ENCODE data around the gene BRD3OS.

The BRD3OS gene

DNA sequence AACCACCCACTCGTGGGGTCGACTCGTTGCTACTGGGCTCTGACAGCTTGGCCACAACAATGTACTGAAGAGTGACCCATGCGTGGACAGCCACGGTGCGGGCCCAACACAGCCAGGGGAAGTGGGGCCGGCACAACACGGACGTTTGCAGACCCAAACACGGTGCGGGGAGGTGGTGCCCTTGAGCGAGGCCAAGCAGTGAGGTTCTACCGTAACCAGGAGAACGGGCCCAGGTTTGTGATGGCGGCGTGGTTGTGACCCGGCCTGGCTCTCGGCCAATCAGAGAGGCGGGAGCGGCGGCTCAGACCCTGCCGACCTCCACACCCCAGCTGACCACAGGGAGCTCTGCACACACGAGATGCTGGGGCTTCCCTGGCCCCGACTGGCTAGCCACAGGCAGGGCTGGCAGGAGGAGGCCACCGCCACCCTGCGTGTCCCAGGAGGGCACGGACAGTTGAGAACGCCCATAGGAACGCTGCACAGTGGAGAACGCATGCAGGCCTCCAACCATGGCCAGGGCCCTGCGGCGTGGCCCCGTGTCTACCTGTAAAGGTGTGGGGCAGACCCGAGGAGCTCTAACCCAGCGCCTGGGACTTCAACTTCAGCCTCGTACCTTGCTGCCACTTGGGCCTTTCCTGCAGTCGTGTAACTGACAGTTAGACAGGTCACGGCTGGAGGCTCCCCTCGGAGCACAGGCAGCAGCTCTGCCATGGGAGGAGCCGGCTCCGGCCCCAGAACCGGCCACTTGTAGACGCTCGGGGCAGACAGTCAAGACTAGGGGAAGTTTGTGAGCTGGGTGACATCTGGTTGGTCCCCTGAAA lies 28.9 kb downstream of the BRD3OS start:
- ATAC-seq: no peak

DNA sequence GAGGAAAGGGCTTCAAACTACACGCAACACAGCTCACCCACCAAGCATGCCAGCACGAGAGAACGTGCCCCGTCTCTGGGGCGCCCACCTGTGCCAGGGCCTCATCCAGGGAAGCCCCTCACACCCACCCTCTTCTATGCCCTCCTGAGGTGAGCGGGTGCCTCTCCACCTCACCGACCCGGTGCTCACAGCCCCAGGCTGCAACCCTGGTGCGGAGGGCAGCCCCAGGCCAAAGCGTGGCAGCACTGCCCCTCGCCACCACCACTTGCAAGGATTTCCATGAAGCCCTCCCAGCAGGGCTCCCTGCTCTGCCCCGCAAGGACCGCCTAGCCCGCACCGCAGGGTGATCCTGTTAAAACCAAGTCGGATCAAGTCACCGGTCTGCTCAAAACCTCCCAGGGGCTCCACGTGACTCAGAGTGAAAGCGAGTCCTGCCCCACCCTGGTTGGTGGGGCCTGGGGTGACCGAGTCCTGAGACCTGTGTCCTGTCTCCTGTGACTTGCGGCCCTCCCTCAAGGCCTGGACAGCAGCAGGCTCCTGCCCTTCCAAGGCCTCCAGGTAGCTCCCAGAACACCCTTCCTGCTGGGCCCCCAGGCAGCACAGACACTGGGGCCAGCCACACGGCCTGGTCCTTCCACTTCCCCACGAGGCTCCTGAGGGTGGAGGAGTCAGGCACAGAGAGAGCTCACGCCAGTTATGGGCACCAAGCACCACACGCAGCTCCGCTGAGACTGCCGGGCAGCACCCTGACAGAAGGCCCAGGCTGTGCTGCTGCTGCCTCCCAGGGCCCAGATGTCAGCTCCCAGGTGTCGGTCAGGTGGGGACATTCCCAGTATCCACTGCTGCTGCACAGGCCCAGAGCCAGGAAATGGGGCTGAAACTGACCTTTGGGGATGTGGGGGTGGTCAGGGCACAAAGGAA lies 29.9 kb downstream of the BRD3OS start:
- no peak for ATAC-seq

DNA sequence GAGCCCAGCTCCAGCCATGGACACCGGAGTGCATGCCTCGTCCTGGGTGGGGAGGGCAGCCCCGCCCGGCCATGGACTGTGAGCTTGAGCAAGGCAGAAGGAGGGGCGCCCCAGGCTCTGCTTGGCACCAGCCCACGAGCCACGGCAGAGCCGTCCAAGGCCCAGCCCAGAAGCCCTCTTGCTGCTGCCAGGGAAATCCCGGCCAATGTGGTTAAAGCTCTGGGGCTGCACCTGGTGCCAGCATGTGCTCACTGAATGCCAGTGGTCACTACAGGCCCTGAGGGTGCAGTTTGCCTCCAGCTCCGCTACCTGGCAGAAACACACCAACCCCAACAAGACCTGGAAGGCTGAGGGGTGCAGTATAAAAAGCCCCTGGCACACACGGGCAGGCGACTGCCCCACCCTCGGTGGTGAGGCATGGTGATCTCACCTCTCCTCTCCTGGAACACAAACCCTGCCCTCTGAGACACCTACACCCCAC lies 30.7 kb downstream of the BRD3OS start:
- ATAC-seq: peak in 1 of 2 donors; percentile 8

DNA sequence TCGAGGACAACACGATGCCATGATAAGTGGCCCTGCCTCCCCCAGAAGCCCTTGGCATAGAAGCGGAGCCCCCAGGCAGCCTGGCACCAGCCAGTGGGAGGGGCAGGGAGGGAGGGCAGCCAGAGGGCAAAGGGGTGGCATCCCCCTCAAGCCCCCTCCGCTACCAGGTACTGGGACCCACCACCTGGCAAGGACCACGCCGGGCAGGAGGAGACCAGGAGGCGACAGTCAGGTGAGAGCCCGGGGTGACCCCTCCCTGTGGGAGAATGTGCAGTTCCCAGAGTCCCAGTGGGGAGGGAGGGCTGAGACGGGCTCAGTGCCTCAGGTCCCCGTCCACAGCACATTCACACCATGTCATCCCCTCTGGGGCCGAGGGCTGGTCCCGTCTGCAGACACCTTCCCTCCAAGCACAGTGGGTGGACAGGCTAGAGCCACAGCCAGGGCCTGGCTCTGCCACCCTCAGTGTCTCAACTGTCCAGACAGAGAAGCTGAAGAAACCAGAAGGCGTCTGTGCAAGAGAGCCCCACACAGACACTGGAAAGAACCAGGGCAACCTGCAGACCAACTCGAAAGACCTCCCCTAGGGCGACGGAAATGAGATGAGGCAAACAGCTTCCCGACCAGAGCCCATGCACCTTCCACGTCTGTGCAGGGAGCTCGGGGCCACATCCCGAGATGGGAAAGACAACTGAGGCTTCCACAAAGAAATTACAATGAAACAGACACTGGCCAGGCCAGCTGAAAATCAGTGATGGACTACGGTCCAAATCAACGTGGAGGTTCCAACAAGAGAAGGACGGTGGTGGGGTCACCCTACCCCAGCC lies 31.4 kb downstream of the BRD3OS start:
- ATAC-seq: no peak

DNA sequence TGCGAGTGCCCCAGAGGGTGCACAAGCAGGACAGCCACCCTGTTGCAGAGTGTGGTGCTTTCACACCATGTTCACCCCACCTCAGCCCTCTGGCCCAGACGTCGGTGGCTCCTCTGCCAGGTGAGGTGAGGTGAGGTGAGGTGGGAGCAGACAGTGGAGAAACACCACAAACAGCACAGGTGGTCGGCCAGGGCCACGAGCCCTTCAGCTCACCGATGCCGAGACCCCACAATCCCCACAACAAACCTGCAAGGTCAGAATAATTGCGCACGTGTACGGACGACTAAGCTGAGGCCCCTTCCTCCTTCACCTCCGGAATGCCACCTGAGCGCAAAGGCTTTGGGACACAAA lies 32.0 kb downstream of the BRD3OS start:
- no peak for ATAC-seq

DNA sequence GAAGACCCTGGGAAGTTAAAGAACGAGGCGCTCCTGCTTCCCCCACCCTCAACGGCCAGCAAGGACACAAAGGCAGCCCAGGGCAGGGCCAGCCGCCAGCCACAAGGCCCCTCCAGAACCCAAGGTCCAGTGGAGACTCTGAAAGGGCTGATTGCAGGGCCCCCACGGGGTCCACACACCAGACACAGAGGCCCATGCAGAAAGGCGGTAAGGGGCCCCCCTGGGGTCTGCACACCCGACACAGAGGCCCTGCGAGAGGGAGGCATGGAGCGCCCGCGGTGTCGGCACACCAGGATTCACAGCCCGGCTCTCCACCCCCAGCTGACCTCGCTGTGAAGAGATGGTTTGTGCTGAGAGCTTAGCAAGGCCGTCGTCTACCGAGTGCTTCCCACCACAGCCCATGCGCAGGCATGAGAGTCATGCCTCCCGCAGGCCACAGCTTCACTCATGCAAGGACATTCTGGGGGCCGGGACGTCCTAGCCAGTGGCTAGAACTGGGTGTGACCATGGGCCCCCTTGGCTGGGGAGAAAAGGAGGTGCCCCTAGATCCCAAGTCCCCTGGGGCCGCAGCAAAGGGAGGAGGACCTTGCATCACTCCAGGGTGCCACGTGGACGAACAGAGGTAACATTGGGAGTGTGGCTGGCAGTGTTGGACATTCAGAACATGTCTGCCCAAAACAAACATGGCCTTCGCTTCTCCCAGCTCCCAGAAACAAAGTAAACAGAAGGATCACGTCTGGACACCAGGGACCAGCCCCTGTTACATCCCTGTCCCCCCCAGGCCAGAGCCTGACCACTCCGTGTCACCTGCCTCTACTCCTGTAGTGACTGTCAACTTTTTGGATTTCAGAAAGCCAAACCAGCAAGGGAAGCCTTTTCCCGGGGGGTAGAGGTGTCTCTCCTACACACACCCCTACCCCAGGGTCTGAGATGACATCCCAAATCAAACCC lies 32.7 kb downstream of the BRD3OS start:
- no peak for ATAC-seq

DNA sequence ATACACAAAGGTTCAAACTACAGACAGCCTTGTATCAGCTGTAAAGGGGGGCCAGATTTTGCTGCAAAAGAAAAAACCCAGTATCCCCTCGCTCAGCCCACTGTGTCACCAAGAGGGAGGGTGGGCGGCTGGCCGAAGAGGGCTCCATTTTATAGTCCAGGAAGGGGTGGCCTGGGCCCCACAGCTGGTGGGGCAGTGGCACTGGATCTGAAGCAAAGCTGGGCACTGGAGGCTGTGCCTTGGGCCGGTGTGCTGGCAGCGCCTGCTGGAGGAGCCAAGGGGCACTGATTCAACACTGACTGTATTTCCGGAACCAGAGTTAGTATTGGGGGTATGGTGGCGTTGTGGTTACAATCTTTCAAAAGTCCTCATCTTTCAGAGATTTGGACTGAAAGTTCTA lies 33.4 kb downstream of the BRD3OS start:
- ATAC-seq: no peak

DNA sequence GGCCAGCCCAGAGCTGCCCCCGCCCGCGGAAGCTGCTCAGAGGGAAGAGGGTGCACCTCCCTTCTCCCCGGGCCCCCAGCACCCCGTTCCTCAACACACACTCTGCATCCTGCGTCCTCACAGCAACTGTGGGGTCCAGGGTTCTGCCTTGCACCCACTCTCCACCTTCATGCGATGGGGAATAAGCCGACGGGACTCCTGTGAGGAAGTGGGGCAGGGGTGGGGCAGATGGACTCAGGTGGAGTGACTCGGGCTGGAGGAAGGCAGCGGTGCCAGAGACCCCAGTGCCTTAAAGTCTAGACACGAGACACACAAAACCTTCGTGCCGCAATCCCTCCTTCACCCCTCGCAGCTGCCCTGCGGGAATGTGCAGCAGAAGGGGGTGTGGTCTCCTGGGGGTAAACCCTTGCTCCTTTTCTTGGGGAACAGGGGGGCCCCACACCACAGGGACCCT lies 33.9 kb downstream of the BRD3OS start:
- no peak for ATAC-seq

DNA sequence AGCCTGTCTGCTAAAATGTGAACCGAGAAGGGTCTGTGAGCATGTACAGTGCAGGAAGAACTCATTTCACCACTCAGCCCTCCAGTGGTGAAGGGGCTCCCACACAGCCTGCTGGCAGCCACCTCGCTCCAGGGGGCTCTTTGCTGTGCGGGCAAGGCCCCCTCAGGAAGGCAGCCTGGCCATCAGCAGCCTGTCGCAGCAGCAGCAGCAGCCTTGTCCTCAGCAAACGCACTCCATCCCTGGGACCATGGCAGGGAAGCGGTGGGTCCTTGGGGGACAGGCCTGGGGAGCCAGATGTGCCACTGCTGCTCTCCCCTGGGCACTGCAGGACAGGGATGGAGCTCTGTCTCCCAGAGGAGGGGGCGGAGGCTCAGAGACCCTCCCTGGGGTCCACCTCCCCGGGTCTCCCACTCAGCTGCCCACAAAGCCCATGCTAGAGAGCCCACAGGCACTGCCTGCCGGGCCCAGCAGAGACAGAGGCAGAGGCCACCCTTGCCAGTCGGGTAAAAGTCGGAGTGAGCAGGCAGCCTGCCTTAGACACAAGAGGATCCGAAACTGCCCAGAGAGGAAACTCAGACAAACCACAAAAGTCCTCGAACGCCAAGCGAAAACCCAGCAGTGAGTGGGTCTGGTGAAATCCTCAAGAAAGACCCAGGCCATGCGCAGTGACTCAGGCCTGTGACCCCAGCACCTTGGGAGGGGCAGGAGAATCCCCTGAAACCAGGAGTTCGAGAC lies 34.5 kb downstream of the BRD3OS start:
- ATAC-seq: peak; percentile 59 to 69

DNA sequence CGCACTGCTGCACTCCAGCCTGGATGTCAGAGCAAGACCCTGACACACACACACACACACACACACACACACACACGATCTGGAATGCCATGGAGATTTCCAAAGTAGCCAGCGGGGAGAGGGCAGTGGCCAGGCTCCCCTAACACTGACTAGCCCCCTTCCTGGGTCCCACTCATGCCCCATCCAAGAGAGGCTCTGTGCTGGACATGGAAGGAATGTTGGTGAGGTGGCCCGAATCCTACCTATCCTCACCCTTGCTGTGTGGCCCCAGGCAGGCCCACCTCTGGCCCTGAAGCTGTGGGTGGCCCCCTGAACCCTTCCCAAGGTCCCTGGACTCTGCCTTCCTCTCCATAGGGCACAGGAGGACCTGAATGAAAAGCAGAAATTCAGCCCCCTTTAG lies 35.3 kb downstream of the BRD3OS start:
- ATAC-seq: no peak

DNA sequence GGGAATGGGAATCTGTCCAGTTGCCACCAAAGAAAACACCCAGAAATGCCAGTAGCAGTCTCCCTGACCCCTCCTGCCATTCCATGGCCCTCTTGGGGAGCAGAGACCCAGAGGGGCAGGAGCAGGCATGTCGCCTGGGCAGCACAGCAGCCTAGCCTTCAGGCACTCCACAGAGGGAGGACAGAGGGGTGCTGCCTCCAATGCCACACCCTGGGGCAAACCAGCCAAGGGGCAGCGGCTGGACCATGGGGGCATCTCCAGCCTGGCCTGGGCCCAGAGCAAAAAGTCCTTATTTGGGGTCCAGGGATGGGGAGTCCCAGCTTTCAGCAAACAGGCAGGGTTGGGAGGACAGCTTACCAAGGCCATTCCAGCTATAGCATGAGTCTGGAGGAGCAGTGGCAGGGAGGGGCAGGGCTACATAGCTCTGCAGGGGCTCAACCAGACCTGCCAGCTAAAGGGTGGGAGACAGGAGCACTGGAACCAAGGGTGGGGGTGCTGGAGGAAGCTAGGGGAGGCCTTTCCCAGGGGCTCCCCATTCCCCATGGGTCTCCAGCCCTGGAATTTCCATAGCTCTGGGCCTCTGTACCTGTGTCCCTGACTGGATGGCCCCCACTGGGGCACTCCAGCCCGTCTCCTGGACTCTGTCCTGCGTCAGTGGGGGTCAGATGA lies 35.9 kb downstream of the BRD3OS start:
- ATAC-seq: no peak

DNA sequence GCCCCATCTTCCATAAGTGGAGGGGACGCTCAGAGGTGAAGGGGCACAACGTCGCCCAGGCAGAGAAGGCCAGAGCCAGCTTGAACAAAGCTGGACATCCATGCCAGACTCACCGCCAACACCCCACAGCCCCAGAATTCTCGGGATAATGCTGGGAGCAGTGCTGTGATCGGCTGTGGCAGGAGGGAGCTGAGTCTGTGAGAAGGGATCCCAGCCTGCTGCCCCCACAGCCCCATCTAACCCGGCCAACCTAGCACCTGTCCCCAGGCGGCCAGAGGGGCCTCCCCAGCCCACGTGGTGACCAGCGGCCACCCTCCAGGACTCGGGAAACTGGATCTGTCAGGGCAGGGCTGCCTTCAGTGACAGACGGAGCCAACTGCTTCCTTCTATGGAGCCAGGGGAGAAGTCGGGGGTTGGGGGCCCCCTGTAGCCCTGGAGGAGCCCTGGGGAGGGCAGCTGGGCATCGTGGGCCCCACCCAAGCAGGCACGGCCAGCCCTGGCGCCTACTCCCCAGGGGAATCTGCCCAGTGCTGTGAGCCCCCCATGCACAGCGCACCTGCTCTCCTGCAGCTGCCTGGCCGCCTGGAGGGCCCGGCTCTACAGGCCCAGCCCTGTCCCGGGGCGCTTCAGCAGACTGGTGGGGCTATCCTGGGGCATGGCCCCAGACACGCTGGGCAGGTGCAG lies 36.5 kb downstream of the BRD3OS start:
- no peak for ATAC-seq

DNA sequence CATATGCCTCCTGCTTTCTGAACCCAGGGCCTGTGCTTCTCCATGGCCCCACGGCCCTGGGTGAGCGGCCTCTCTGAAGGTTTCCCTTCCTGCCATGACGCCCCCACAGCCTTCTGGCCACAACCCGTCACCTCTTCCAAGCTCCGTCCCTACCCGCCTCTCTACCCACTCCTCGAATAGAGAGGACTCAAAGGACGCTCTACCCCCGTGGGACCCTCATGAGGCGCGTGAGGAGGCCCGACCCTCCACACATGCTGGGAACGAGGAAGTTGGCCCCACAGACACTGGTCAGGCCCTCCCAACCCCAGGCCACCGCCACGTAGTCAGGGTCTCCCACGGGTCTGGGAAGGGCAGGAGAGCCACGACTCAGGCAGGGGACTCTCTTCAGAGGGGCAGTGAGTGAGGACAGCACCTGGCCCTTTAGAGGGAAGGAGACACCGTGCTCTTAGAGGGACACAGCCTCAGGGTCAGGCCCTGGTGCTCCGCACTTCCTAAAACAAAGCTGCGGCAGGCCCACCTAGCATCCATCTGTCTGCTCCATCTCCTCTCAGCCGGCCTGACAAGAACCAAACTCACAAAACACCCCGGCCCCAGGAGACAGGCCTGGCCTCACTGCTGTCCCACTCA lies 37.3 kb downstream of the BRD3OS start:
- ATAC-seq: no peak

DNA sequence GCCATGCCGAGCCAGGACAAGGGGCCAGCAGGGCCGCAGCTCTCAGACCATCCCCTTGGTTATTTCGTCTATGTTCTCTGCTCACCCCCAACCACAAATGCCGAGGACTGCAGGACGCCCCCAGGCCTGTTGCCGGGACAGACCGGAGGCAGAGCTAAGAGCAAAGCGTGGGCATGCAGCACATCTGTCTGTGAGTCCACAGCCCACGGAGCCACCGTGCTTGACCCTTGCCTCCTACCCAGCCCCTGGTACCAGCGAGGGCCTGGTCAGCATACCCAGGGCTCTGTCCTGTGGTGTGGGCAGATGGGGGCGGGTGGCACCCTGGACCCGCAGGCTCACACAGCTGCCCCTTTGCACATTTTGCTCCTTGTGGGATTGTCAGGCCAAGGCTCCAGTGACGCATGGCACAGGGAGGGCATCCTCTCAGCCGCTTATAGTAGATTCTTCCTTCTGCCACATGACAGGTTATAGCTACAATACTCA lies 37.8 kb downstream of the BRD3OS start:
- ATAC-seq: no peak

DNA sequence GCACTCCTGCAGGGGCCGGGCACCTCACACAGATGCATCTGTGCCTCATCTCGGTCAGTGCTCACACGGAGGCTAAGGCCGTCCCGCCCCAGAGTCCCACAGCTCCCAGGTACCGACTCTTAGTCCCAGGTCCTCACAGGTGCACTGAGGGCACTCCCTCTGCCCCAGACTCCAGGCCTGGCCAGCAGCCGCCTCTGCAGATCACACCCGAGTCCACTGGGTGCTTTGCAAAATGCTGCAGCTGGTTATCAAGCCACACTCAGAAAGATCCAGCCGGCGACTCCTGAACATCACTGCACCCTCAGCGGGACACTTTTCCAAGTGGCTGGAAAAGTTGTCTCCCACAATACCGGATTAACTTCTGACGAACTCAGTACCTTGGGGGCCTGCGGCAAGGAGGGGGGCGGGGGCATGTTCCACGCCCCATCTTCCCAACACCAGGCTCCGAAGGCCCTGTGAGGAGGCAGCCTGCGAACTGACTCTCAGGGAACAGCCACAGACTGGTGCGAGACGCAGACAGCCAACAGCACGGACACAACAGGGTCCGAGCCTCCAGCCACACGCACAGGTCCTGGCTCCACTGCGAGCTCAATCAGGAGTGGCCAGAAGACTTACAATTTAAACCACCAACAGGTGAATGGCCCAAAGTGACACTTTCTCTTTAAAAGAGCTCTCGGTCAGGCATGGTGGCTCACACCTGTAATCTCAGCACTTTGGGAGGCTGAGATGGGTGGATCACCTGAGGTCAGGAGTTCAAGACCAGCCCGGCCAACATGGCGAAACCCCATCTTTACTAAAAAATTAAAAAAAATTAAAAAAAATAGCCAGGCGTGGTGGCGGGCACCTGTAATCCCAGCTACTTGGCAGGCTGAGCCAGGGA lies 38.5 kb downstream of the BRD3OS start:
- ATAC-seq: no peak

DNA sequence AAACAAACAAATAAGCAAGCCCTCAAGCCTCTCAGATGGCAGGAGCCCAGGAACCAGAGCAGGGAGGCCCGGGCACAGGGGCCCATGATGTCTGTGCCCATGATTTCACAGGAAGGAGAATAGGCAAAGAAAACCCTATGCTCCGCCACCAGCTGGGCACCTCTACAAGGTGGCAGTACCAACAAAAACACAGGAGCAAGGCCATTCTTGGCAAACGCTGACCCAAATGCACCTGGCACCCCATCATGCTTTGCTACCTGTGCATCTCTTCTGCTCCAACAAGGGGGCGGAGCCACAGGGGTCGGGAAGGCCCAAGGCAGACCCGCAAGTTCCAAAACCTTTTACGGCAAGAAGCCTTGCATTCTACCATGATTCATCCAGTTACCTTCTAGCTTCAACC lies 39.4 kb downstream of the BRD3OS start:
- no peak for ATAC-seq

DNA sequence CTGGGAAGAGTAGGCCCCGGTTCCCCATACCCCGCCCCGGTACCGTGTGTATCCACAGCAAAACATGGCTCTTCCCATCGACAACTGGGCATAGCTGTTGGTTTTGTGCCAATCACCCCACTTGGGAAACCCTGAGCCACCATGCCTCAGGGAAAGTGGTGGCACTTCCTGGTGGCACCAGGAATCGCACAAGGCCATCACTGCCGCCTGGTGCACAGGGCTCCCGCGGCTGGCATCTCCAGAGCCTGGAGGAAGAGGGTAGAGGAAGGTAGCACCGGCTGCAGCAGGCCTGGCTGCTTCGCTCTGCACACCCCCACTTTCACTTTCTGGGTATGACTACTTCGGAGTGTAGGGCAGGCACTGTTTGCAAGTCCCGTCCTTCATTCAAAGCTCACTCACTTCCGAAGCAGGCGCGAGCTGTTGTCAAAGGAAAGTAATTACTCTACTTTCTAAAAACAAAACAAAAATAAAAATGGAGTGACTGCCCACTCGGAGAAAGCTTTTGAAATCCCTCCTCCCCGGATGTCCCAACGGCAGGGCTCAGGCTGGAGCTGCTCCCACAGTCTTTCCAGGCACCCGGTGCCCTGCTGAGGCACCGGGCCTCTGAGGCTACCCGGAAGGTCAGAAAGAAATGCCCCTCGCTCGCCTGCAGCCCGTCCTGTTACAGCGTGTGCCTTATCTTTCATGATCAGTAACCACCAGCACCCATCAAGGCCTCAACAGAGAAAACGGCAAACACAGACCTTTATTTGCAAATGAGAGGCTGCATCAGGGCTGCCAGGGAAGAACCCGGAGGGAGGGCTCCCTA lies 40.5 kb downstream of the BRD3OS start:
- peak; percentile 18 to 41 for ATAC-seq

Data from activated CD4-positive, CD25-positive, alpha-beta regulatory T cell treated with anti-CD3 and anti-CD28 coated beads, Interleukin-2, amount 50 U/mL, for 24 hours (primary cell).